CD4-positive, CD25-positive, alpha-beta regulatory T cell (primary cell): ENCODE measurements around the gene CACNG5. TPM values are rescaled to one million over a fixed set of nuclear protein-coding genes. Genes with fewer than 3 reads are reported as not detected.

Source experiments
- ATAC-seq, 2 donors: fragments of 150-1000 bp; cut with Tn5 transposase; one replicate each; pipeline ENCODE4 v1.10.0; 2021; ENCODE audit warnings: low read depth in 2 of 2, moderate number of reproducible peaks in 2 of 2, moderate library complexity in 1 of 2
- DNase-seq, 3 donors: peaks; one replicate each; pipeline versions ENCODE4 v3.0.0 to v3.0.0-alpha.2; 2012 to 2022; ENCODE audit warnings: mixed read lengths in 1 of 3
- H3K27ac ChIP-seq: one replicate; pipeline ENCODE4 v1.7.0; 2013; ENCODE audit warnings: mild to moderate bottlenecking, low read length; ENCODE audit not compliant: insufficient read depth, poor library complexity, severe bottlenecking
- H3K27me3 ChIP-seq: one replicate; pipeline ENCODE4 v1.7.0; 2013; ENCODE audit warnings: low read length; ENCODE audit not compliant: control insufficient read depth, insufficient read depth
- H3K36me3 ChIP-seq: one replicate; pipeline ENCODE4 v1.7.0; 2013; ENCODE audit warnings: mild to moderate bottlenecking, low read length, moderate library complexity; ENCODE audit not compliant: control insufficient read depth, insufficient read depth
- H3K4me1 ChIP-seq: 2 replicates; pipeline ENCODE4 v1.7.0; 2013; ENCODE audit warnings: mild to moderate bottlenecking, low read length; ENCODE audit not compliant: insufficient read depth, control insufficient read depth, poor library complexity, severe bottlenecking
- H3K4me3 ChIP-seq: one replicate; pipeline ENCODE4 v1.7.0; 2013; ENCODE audit warnings: low read depth, mild to moderate bottlenecking, low read length, moderate library complexity
- H3K9me3 ChIP-seq, 2 experiments: 1 replicate in 1 of 2; 2 replicates in 1 of 2; pipeline ENCODE4 v1.7.0; 2013; ENCODE audit warnings: low read length in 2 of 2, mild to moderate bottlenecking in 1 of 2, moderate library complexity in 1 of 2; ENCODE audit not compliant: control insufficient read depth in 2 of 2
- H3K27ac Mint-ChIP-seq, 3 donors: one replicate each; pipeline ENCODE4 v1.8.0; 2020 to 2022; ENCODE audit warnings: mild to moderate bottlenecking in 3 of 3, mixed read lengths in 3 of 3, moderate library complexity in 2 of 3
- H3K27me3 Mint-ChIP-seq: one replicate; pipeline ENCODE4 v1.8.0; 2022; ENCODE audit warnings: mild to moderate bottlenecking, mixed read lengths
- H3K36me3 Mint-ChIP-seq: one replicate; pipeline ENCODE4 v1.8.0; 2020; ENCODE audit warnings: mixed read lengths
- H3K4me1 Mint-ChIP-seq, 4 donors: one replicate each; pipeline ENCODE4 v1.8.0; 2020 to 2022; ENCODE audit warnings: mixed read lengths in 4 of 4, mild to moderate bottlenecking in 1 of 4
- H3K4me3 Mint-ChIP-seq, 4 donors: one replicate each; pipeline ENCODE4 v1.8.0; 2020 to 2022; ENCODE audit warnings: mild to moderate bottlenecking in 4 of 4, mixed read lengths in 4 of 4, moderate library complexity in 3 of 4
- H3K9me3 Mint-ChIP-seq, 7 donors: one replicate each; pipeline ENCODE4 v1.8.0; 2020 to 2022; ENCODE audit warnings: mixed read lengths in 7 of 7, mild to moderate bottlenecking in 3 of 7, moderate library complexity in 2 of 7
- polyA plus RNA-seq, 4 donors: library from polyadenylated mRNA; unstranded; fragments of 300-500 nt; fragmentation: Illumina TruSeq; gene quantifications; one replicate each; pipeline ENCODE4 v1.2.3, GENCODE V29; 2021
- total RNA-seq: library from RNA; stranded (reverse); gene quantifications from one replicate; pipeline ENCODE4 v1.2.3, GENCODE V29; 2022

CACNG5 gene
- total and polyA plus RNA-seq, 5 donors from 2014 or later, result not detected

DNA sequence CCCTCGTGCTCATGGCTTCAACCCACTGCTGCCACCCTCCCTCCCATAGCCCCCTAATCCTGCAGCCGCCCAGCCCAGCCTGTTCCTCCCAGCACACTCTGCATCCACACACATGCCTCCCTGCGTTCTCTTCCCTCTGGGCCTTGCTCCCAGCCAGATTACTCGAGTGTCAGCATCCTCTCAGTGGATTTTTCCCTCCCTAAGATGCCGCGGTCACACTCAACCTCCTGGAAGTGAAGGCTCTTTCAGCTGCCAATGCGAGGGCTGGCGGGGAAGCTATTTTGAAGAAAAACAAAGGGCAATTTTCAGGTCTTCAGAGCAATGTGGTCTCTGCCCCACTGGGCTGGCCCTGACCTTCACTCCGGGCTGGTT is 23.2 kb upstream of the CACNG5 start:
- H3K9me3 Mint-ChIP-seq, result peaks cover 0 to 2% (median 2%) of the 10 kb centered on the region in 7 donors

DNA sequence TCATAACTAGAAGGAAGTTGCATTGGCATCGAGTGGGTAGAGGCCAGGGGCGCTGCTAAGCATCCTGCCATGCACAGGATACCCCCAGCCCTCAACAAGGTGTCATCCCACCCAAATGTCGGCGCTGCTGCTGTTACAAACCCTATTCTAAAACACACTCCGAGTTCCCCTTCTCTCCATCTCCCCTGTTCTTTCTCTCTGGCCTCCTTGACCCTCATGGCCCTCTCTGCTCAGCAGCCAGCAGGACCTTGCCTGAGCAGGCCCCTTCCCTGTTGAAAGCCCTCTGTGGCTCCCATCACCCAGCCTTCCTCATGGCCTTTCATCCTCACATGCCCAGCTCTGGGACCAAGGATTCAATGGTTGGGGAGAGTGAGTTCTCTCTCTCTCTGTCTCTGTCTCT is 22.3 kb upstream of the CACNG5 start:
- Mint-ChIP-seq H3K9me3 (peaks cover 0 to 7% (median 2%) of the 10 kb centered on the region in 7 donors), H3K4me3 (no peak overlapping the region), H3K36me3 (peaks cover 9% of the 10 kb centered on the region), H3K27me3 (no peaks in the 10 kb centered on the region), H3K27ac (no peak overlapping the region), H3K4me1 (peaks cover 0 to 9% (median 4%) of the 10 kb centered on the region in 4 donors)
- no peak for DNase-seq
- Histone ChIP-seq H3K27ac (no peak overlapping the region), H3K4me1 (no peaks in the 10 kb centered on the region), H3K9me3 (peaks cover 0 to 2% of the 10 kb centered on the region in 2 experiments), H3K27me3 (no peaks in the 10 kb centered on the region), H3K4me3 (no peak overlapping the region), H3K36me3 (no peaks in the 10 kb centered on the region)
- ATAC-seq, result no peak

More for the DNA sequence above, 23.2 kb upstream of the CACNG5 start:
- Histone ChIP-seq H3K9me3 (no peaks in the 10 kb centered on the region), H3K36me3 (no peaks in the 10 kb centered on the region), H3K4me1 (no peaks in the 10 kb centered on the region), H3K4me3 (no peak overlapping the region), H3K27me3 (no peaks in the 10 kb centered on the region), H3K27ac (no peak overlapping the region)
- peaks cover 0 to 17% (median 5%) of the 10 kb centered on the region in 4 donors for H3K4me1 Mint-ChIP-seq
- H3K36me3 Mint-ChIP-seq, result peaks cover 9% of the 10 kb centered on the region
- no peak overlapping the region for H3K4me3 Mint-ChIP-seq
- H3K27me3 Mint-ChIP-seq, result no peaks in the 10 kb centered on the region
- H3K27ac Mint-ChIP-seq, result no peak overlapping the region
- DNase-seq (no peak), ATAC-seq (no peak)

DNA sequence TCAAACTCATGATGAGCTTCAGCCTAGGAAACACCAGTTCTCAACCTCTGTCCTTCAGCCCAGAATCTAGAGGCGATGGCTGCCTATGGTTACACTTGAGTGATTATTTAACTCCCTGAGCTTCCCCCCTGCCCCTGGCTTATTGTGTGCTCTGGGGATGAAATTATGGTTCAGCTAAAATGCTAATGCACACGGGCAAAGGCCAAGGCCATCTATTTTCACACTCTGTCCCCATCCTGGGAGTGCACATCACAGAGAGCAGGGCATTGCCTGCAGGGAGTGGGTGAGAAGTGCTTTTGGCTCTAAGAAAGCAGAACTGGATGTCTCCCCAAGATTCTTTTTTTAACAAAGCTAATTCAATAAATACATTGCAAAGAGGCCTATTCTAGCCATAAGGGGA is 21.6 kb upstream of the CACNG5 start:
- Histone ChIP-seq H3K4me3 (no peak overlapping the region), H3K36me3 (no peaks in the 10 kb centered on the region), H3K9me3 (peaks cover 3 to 9% of the 10 kb centered on the region in 2 experiments), H3K27me3 (no peaks in the 10 kb centered on the region), H3K27ac (no peak overlapping the region), H3K4me1 (no peaks in the 10 kb centered on the region)
- Mint-ChIP-seq H3K36me3 (peaks cover 5% of the 10 kb centered on the region), H3K27me3 (no peaks in the 10 kb centered on the region), H3K4me1 (peaks cover 0 to 2% (median under 1%) of the 10 kb centered on the region in 4 donors), H3K9me3 (peaks cover 0 to 11% (median 4%) of the 10 kb centered on the region in 7 donors), H3K4me3 (no peak overlapping the region), H3K27ac (no peak overlapping the region)
- DNase-seq (no peak), ATAC-seq (no peak)

DNA sequence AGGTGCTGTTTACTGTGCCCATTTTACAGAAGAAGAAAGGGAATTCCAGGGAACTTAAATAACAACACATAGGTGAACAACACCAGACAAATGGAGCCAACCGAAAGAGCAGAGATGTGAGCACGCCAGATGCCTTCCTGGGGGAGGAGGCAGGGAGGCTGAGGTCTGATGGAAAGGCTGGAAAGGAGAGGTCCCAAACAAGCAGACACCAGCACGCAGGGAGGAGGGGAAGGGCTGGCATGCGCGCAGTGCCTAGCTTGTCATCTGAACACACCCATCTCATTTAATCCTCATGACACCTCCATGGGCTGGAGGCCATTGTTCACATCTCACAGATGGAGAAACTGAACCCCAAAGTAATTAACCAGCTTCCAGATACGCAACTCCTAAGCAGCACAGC is 20.9 kb upstream of the CACNG5 start:
- Histone ChIP-seq H3K36me3 (no peaks in the 10 kb centered on the region), H3K4me1 (no peaks in the 10 kb centered on the region), H3K4me3 (no peak overlapping the region), H3K27ac (no peak overlapping the region), H3K27me3 (no peaks in the 10 kb centered on the region), H3K9me3 (peaks cover 3 to 9% of the 10 kb centered on the region in 2 experiments)
- DNase-seq, result no peak
- H3K9me3 Mint-ChIP-seq, result peaks cover 0 to 13% (median 4%) of the 10 kb centered on the region in 7 donors
- peaks cover under 1% of the 10 kb centered on the region for H3K36me3 Mint-ChIP-seq
- no peak overlapping the region for H3K27ac Mint-ChIP-seq
- H3K4me1 Mint-ChIP-seq, result no peaks in the 10 kb centered on the region
- H3K27me3 Mint-ChIP-seq, result no peaks in the 10 kb centered on the region
- no peak for ATAC-seq
- no peak overlapping the region for H3K4me3 Mint-ChIP-seq

DNA sequence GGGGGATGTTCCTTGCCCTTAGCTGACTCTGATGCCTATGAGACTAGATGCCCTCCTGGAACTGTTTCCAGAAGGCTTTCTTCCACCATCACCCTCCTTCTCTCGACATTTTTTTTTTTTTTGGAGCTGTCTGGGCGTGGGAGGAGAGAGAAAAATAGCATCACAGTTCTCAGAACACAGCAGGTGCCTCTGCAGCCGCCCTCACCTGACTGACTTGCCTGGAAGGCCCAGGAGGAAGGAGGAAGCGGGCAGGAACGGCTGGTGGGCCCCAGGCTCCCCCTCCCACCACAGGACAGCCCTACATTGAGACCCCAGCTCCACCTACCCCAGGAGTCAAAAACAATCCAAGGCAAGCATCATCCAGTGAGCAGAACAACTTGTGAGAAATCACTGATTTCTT is 20.3 kb upstream of the CACNG5 start:
- Histone ChIP-seq H3K4me1 (no peaks in the 10 kb centered on the region), H3K4me3 (no peak overlapping the region), H3K36me3 (no peaks in the 10 kb centered on the region), H3K27ac (no peak overlapping the region), H3K9me3 (peaks cover 3 to 9% of the 10 kb centered on the region in 2 experiments), H3K27me3 (no peaks in the 10 kb centered on the region)
- ATAC-seq, result no peak
- H3K4me1 Mint-ChIP-seq, result no peaks in the 10 kb centered on the region
- no peaks in the 10 kb centered on the region for H3K36me3 Mint-ChIP-seq
- H3K27ac Mint-ChIP-seq, result no peak overlapping the region
- DNase-seq, result no peak
- H3K27me3 Mint-ChIP-seq, result no peaks in the 10 kb centered on the region
- H3K9me3 Mint-ChIP-seq, result peaks cover 3 to 17% (median 4%) of the 10 kb centered on the region in 7 donors
- H3K4me3 Mint-ChIP-seq, result no peak overlapping the region

DNA sequence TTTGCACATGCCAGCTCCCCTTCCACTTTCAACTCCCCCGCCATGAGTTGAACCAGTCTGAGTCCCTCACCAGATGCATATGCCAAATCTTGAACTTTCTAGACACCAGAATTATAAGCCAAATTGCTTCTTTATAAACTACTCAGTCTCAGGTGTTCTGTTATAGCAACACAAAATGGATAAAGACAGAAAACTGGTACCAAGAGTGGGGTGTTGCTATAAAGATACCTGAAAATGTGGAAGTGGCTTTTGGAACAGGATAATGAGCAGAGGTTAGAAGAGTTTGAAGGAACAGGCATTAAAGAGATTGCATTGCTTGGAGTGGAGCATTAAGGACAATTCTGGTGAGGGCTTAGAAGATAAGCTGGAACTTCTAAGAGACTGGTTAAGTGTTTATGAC is 17.2 kb upstream of the CACNG5 start:
- no peaks in the 10 kb centered on the region for H3K4me1 ChIP-seq
- no peaks in the 10 kb centered on the region for H3K27me3 Mint-ChIP-seq
- H3K9me3 Mint-ChIP-seq, result peaks cover 3 to 15% (median 5%) of the 10 kb centered on the region in 7 donors
- no peaks in the 10 kb centered on the region for H3K4me1 Mint-ChIP-seq
- DNase-seq, result no peak
- peaks cover 3 to 9% of the 10 kb centered on the region in 2 experiments for H3K9me3 ChIP-seq
- H3K36me3 Mint-ChIP-seq, result no peaks in the 10 kb centered on the region
- no peak overlapping the region for H3K4me3 Mint-ChIP-seq
- H3K27ac ChIP-seq, result no peak overlapping the region
- H3K27me3 ChIP-seq, result no peaks in the 10 kb centered on the region
- no peaks in the 10 kb centered on the region for H3K36me3 ChIP-seq
- H3K4me3 ChIP-seq, result no peak overlapping the region
- no peak overlapping the region for H3K27ac Mint-ChIP-seq
- no peak for ATAC-seq

DNA sequence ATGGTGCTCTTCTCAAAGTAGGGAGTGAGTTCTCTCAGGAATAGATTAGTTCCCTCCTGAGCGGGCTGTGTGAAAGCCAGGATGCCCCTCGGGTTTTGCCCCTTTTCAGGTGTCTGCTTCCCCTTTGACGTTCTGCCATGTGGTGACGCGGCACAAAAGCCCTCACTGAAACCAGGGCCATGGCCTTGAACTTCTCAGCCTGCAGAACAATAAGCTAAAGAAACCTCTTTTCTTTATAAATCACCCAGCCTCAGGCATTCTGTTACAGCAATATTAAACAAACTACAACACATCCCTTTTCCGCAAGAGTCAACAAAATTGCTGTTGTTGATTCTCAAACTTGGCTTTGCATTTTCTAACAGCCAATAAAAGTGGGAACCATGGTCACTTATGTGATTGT is 15.5 kb upstream of the CACNG5 start:
- no peaks in the 10 kb centered on the region for H3K27me3 Mint-ChIP-seq
- Histone ChIP-seq H3K27ac (no peak overlapping the region), H3K36me3 (no peaks in the 10 kb centered on the region), H3K4me1 (no peaks in the 10 kb centered on the region), H3K9me3 (peaks cover 3 to 9% of the 10 kb centered on the region in 2 experiments), H3K27me3 (no peaks in the 10 kb centered on the region), H3K4me3 (no peak overlapping the region)
- H3K27ac Mint-ChIP-seq, result no peak overlapping the region
- no peak for ATAC-seq
- no peak overlapping the region for H3K4me3 Mint-ChIP-seq
- DNase-seq, result no peak
- peaks cover 3 to 15% (median 5%) of the 10 kb centered on the region in 7 donors for H3K9me3 Mint-ChIP-seq
- no peaks in the 10 kb centered on the region for H3K4me1 Mint-ChIP-seq
- no peaks in the 10 kb centered on the region for H3K36me3 Mint-ChIP-seq

DNA sequence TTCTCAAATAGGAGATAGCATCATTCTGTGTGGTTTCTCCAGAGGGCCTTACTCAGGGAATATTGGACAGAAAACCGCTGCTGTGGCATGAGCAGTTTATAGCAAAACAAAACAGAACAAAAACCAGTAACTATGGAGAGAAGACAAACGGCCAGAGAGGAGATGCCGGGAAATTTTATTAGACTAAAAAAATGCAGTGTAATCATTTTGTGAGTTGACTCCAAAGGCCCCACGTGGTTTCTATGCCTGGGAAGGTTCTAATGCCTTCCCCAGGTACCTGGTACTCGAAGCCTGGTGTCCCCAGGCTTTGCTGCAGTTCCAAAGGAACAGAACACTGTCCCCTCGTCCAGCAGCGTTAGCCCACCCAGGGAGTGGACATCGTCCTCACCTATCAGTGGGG is 12.9 kb upstream of the CACNG5 start:
- Histone ChIP-seq H3K27ac (no peak overlapping the region), H3K9me3 (peaks cover 3 to 9% of the 10 kb centered on the region in 2 experiments), H3K36me3 (no peaks in the 10 kb centered on the region), H3K27me3 (no peaks in the 10 kb centered on the region), H3K4me1 (no peaks in the 10 kb centered on the region), H3K4me3 (no peak overlapping the region)
- H3K9me3 Mint-ChIP-seq, result peaks cover 3 to 16% (median 5%) of the 10 kb centered on the region in 7 donors
- H3K36me3 Mint-ChIP-seq, result no peaks in the 10 kb centered on the region
- no peak overlapping the region for H3K27ac Mint-ChIP-seq
- H3K4me1 Mint-ChIP-seq, result no peaks in the 10 kb centered on the region
- no peaks in the 10 kb centered on the region for H3K27me3 Mint-ChIP-seq
- DNase-seq, result no peak
- H3K4me3 Mint-ChIP-seq, result no peak overlapping the region
- ATAC-seq, result no peak
